ENCODE results near the gene CYP2S1. TPM values are rescaled to one million over a fixed set of nuclear protein-coding genes. Genes with fewer than 3 reads are reported as not detected.

Gene CYP2S1
- total and polyA plus RNA-seq, 2 experiments from 2014 or later = 130 to 315 TPM

GRCh38 chr19:41205995-41206394 is 13.0 kb downstream of the CYP2S1 start:
- H3K9me2 ChIP-seq (ENCODE audit: insufficient read depth) = no peaks in the 10 kb centered on the region
- H3K27ac Mint-ChIP-seq = no peak overlapping the region

GRCh38 chr19:41206456-41206855 is 13.4 kb downstream of the CYP2S1 start:
- no peaks in the 10 kb centered on the region for H3K27me3 ChIP-seq (ENCODE audit: insufficient read depth)
- H3K4me2 ChIP-seq = no peak overlapping the region
- H3K9me2 ChIP-seq (ENCODE audit: insufficient read depth) = no peaks in the 10 kb centered on the region
- peaks cover 6% of the 10 kb centered on the region for H3K27me3 Mint-ChIP-seq (ENCODE audit: insufficient read depth, low read depth, poor library complexity)
- no peaks in the 10 kb centered on the region for H3K4me1 ChIP-seq (ENCODE audit: insufficient read depth)
- peaks cover 9% of the 10 kb centered on the region for H3K4me1 Mint-ChIP-seq
- H3K4me3 ChIP-seq = no peak overlapping the region
- H3K9me3 Mint-ChIP-seq = no peaks in the 10 kb centered on the region; the same call in 2 of the 3 replicates
- H4K20me1 ChIP-seq (replicated peaks; ENCODE audit: insufficient read depth) = peaks cover 32% of the 10 kb centered on the region
- no peak overlapping the region for H3K27ac Mint-ChIP-seq
- H3K36me3 Mint-ChIP-seq (ENCODE audit: low read depth) = peaks cover 67% of the 10 kb centered on the region
- H3K79me2 ChIP-seq (replicated peaks; ENCODE audit: insufficient read depth) = peaks cover 11% of the 10 kb centered on the region; the same call in 1 of the 2 replicates
- ATAC-seq (no peak), DNase-seq (ENCODE audit: low spot score) (no peak)
- no peak overlapping the region for H2AFZ ChIP-seq
- no peak overlapping the region for H3K27ac ChIP-seq (ENCODE audit: low read depth)
- H3F3A ChIP-seq (replicated peaks; ENCODE audit: low read depth) = peaks cover 35% of the 10 kb centered on the region
- peaks cover 41% of the 10 kb centered on the region for H3K36me3 ChIP-seq (ENCODE audit: insufficient read depth)
- H3K4me3 Mint-ChIP-seq = no peak overlapping the region
- TF ChIP-seq CTCF (conservative IDR thresholded peaks at IDR 0.05; ENCODE audit: low read depth in 2 of 2) (no peak), CREB1 (CRISPR knock-in tag; IDR thresholded peaks at IDR 0.05; ENCODE audit: low read depth) (no peak), STAT1 (IDR thresholded peaks at IDR 0.05; ENCODE audit: unreplicated experiment) (no peak), JUNB (IDR thresholded peaks at IDR 0.05; ENCODE audit: unreplicated experiment) (no peak), ZNF331 (CRISPR knock-in tag; IDR thresholded peaks at IDR 0.05; ENCODE audit: low read depth) (no peak), POLR2AphosphoS5 (IDR thresholded peaks at IDR 0.05; ENCODE audit: low read depth) (no peak), NANOG (IDR thresholded peaks at IDR 0.05; ENCODE audit: borderline replicate concordance) (no peak), EZH2 (IDR thresholded peaks at IDR 0.05; ENCODE audit: low read depth, unreplicated experiment) (no peak), ETS1 (IDR thresholded peaks at IDR 0.05) (no peak)

More at GRCh38 chr19:41205995-41206394, 13.0 kb downstream of the CYP2S1 start:
- peaks cover 35% of the 10 kb centered on the region for H4K20me1 ChIP-seq (replicated peaks; ENCODE audit: insufficient read depth)
- ATAC-seq = no peak
- H3F3A ChIP-seq (replicated peaks; ENCODE audit: low read depth) = peaks cover 40% of the 10 kb centered on the region
- no peaks in the 10 kb centered on the region; the same call in 2 of the 3 replicates for H3K9me3 Mint-ChIP-seq
- peaks cover 11% of the 10 kb centered on the region for H3K79me2 ChIP-seq (replicated peaks; ENCODE audit: insufficient read depth)
- H3K4me3 Mint-ChIP-seq = no peak overlapping the region
- TF ChIP-seq CTCF (conservative IDR thresholded peaks at IDR 0.05; ENCODE audit: low read depth in 2 of 2) = 0 out of 4 replicates have a peak, but pooled peaks of 1 of the 2 experiments have one; percentile 0
- TF ChIP-seq STAT1 (IDR thresholded peaks at IDR 0.05; ENCODE audit: unreplicated experiment) = no peak
- H3K36me3 Mint-ChIP-seq (ENCODE audit: low read depth) = peaks cover 71% of the 10 kb centered on the region
- H3K27ac ChIP-seq (ENCODE audit: low read depth) = no peak overlapping the region
- no peak overlapping the region for H3K4me3 ChIP-seq
- H3K4me2 ChIP-seq = no peak overlapping the region
- no peak for DNase-seq (ENCODE audit: low spot score)
- peaks cover 6% of the 10 kb centered on the region for H3K27me3 Mint-ChIP-seq (ENCODE audit: insufficient read depth, low read depth, poor library complexity)
- H3K4me1 ChIP-seq (ENCODE audit: insufficient read depth) = no peaks in the 10 kb centered on the region
- peaks cover 9% of the 10 kb centered on the region for H3K4me1 Mint-ChIP-seq
- no peak overlapping the region for H2AFZ ChIP-seq
- H3K36me3 ChIP-seq (ENCODE audit: insufficient read depth) = peaks cover 46% of the 10 kb centered on the region
- no peaks in the 10 kb centered on the region for H3K27me3 ChIP-seq (ENCODE audit: insufficient read depth)

All from GM23338 (cell line).